A549 (cell line): Measurements from ENCODE around the gene LTBP4.

ENCODE experiments used
- CEBPB ChIP-seq, 2 experiments: fragments of >200 bp in 1 of 2; sonication (Bioruptor Twin) in 1 of 2; formaldehyde crosslinking in 1 of 2; IDR thresholded peaks; 2 replicates each; pipeline ENCODE4 v1.6.1; 2012 to 2016
- GATA3 ChIP-seq: IDR thresholded peaks from 2 replicates; pipeline ENCODE4 v1.6.1; 2012; ENCODE audit warnings: borderline replicate concordance
- HEYL ChIP-seq: fragments of 250-450 bp; sonication (Bioruptor Pico); IDR thresholded peaks from 2 replicates; pipeline ENCODE4 v1.8.0; 2021; ENCODE audit warnings: mild to moderate bottlenecking, moderate library complexity
- KDM5A ChIP-seq: fragments of 200-600 bp; sonication (generic); IDR thresholded peaks from 2 replicates; pipeline ENCODE4 v1.6.1; 2016; ENCODE audit warnings: antibody characterized with exemption, mild to moderate bottlenecking
- NR3C1 ChIP-seq: fragments of >200 bp; sonication (Bioruptor Twin); formaldehyde crosslinking; IDR thresholded peaks from 3 replicates; pipeline ENCODE4 v1.6.1; 2017
- RFX5 ChIP-seq: fragments of 450-650 bp; IDR thresholded peaks from 2 replicates; pipeline ENCODE4 v1.7.1; 2014; ENCODE audit warnings: antibody characterized with exemption, mild to moderate bottlenecking, moderate library complexity
- SMC3 ChIP-seq: fragments of >200 bp; sonication (Bioruptor Twin); formaldehyde crosslinking; IDR thresholded peaks from 3 replicates; pipeline ENCODE4 v1.6.1; 2018; ENCODE audit warnings: inconsistent platforms
- TF ChIP-seq, protein P1 (sequence below): fragments of >200 bp; sonication (Bioruptor Twin); formaldehyde crosslinking; IDR thresholded peaks from 3 replicates; pipeline ENCODE4 v1.5.1; 2016
- TF ChIP-seq, protein P2 (sequence below): IDR thresholded peaks from 2 replicates; pipeline ENCODE4 v1.6.1; 2012; ENCODE audit warnings: low read depth, borderline replicate concordance
- TF ChIP-seq, protein P3 (sequence below): fragments of 250-450 bp; sonication (Bioruptor Pico); IDR thresholded peaks from 2 replicates; pipeline ENCODE4 v1.5.0; 2021; ENCODE audit warnings: mild to moderate bottlenecking, moderate library complexity, borderline replicate concordance

DNA sequence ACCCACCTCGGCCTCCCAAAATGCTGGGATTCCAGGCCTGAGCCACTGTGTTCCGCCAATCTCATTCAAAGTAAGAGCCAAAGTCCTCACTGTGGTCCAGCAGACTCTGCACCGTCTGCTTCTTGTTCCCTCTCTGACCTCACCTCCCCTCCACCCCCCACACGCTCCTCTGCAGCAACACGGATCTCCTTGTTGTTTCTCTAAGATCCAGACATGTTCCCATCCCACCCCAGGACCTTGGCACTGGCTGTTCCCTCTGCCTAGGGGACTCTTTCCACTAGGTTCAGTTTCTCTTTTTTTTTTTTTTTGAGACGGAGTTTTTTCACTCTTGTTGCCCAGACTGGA, 38.4 kb downstream of the LTBP4 start:
- TF ChIP-seq NR3C1 (no peak), SMC3 (no peak), HEYL (CRISPR knock-in tag) (no peak), GATA3 (no peak), RFX5 (no peak), CEBPB (IDR thresholded peaks at IDR 0.05) (no peak), KDM5A (no peak)
- TF ChIP-seq, protein P1, sequence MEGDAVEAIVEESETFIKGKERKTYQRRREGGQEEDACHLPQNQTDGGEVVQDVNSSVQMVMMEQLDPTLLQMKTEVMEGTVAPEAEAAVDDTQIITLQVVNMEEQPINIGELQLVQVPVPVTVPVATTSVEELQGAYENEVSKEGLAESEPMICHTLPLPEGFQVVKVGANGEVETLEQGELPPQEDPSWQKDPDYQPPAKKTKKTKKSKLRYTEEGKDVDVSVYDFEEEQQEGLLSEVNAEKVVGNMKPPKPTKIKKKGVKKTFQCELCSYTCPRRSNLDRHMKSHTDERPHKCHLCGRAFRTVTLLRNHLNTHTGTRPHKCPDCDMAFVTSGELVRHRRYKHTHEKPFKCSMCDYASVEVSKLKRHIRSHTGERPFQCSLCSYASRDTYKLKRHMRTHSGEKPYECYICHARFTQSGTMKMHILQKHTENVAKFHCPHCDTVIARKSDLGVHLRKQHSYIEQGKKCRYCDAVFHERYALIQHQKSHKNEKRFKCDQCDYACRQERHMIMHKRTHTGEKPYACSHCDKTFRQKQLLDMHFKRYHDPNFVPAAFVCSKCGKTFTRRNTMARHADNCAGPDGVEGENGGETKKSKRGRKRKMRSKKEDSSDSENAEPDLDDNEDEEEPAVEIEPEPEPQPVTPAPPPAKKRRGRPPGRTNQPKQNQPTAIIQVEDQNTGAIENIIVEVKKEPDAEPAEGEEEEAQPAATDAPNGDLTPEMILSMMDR = no peak
- TF ChIP-seq, protein P2, sequence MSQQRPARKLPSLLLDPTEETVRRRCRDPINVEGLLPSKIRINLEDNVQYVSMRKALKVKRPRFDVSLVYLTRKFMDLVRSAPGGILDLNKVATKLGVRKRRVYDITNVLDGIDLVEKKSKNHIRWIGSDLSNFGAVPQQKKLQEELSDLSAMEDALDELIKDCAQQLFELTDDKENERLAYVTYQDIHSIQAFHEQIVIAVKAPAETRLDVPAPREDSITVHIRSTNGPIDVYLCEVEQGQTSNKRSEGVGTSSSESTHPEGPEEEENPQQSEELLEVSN = no peak
- TF ChIP-seq, protein P3, sequence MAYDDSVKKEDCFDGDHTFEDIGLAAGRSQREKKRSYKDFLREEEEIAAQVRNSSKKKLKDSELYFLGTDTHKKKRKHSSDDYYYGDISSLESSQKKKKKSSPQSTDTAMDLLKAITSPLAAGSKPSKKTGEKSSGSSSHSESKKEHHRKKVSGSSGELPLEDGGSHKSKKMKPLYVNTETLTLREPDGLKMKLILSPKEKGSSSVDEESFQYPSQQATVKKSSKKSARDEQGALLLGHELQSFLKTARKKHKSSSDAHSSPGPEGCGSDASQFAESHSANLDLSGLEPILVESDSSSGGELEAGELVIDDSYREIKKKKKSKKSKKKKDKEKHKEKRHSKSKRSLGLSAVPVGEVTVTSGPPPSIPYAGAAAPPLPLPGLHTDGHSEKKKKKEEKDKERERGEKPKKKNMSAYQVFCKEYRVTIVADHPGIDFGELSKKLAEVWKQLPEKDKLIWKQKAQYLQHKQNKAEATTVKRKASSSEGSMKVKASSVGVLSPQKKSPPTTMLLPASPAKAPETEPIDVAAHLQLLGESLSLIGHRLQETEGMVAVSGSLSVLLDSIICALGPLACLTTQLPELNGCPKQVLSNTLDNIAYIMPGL (CRISPR knock-in tag) = no peak
